A549 (cell line): ENCODE data around the gene ATXN7L1. TPM values are rescaled to one million over a fixed set of nuclear protein-coding genes. Genes with fewer than 3 reads are reported as not detected.

Experiments
- ATAC-seq, 2 experiments: fragments of 200-7000 bp in 1 of 2; fragments of >200 bp in 1 of 2; cut with Nextera tagmentation in 1 of 2; cut with Tn5 transposase in 1 of 2; 3 replicates each; pipeline versions ENCODE4 v1.8.0 to v1.9.1; 2018 to 2020; ENCODE audit warnings: mild to moderate bottlenecking in 1 of 2, moderate library complexity in 1 of 2
- CTCF ChIA-PET: fragments of 300-600 bp; sonication (Branson Sonifier 250); formaldehyde crosslinking; extraction: SDS; loops from one replicate; lab custom pipeline; 2021; ENCODE audit warnings: antibody characterized with exemption, inconsistent platforms; lab: Yijun Ruan, JAX
- POLR2A ChIA-PET: fragments of 350-600 bp; formaldehyde crosslinking; extraction: SDS; loops from one replicate; lab custom pipeline; 2021; ENCODE audit warnings: antibody characterized with exemption, inconsistent platforms; lab: Yijun Ruan, JAX
- DNase-seq, 2 experiments: peaks; one replicate each; pipeline versions ENCODE4 v3.0.0 to v3.0.0-alpha.2; 2011 to 2016; ENCODE audit warnings: low read depth in 1 of 2, low spot score in 1 of 2
- FAIRE-seq: peaks from 2 replicates; lab custom pipeline; 2011; peaks lifted over from hg19 to GRCh38; lab: Jason Lieb, UNC
- H3K27ac ChIP-seq, 2 experiments: fragments of >200 bp; sonication (Bioruptor Twin); formaldehyde crosslinking; 3 replicates each; pipeline ENCODE4 v1.5.1; 2016 to 2017
- H3K4me1 ChIP-seq: fragments of >200 bp; sonication (Bioruptor Twin); formaldehyde crosslinking; 3 replicates; pipeline ENCODE4 v1.6.1; 2016
- H3K4me2 ChIP-seq: fragments of >200 bp; sonication (Bioruptor Twin); formaldehyde crosslinking; 3 replicates; pipeline ENCODE4 v1.6.1; 2016
- H3K4me3 ChIP-seq: fragments of >200 bp; sonication (Bioruptor Twin); formaldehyde crosslinking; 3 replicates; pipeline ENCODE4 v1.5.1; 2016
- H3K9me3 ChIP-seq: fragments of >200 bp; sonication (Bioruptor Twin); formaldehyde crosslinking; 3 replicates; pipeline ENCODE4 v1.6.1; 2016
- CBX2 ChIP-seq: fragments of 200-600 bp; sonication (generic); IDR thresholded peaks from 2 replicates; pipeline ENCODE4 v1.6.1; 2016; ENCODE audit warnings: low read depth, mild to moderate bottlenecking, borderline replicate concordance
- CEBPB ChIP-seq, 2 experiments: fragments of >200 bp in 1 of 2; sonication (Bioruptor Twin) in 1 of 2; formaldehyde crosslinking in 1 of 2; IDR thresholded peaks; 2 replicates each; pipeline ENCODE4 v1.6.1; 2012 to 2016
- EHF ChIP-seq: fragments of 250-450 bp; sonication (Bioruptor Pico); IDR thresholded peaks from 2 replicates; pipeline ENCODE4 v1.5.0; 2020; ENCODE audit warnings: mild to moderate bottlenecking
- EP300 ChIP-seq, 2 experiments: fragments of >200 bp; sonication (Bioruptor Twin); formaldehyde crosslinking; IDR thresholded peaks; 2 replicates in 1 of 2; 3 replicates in 1 of 2; pipeline ENCODE4 v1.6.1; 2016 to 2017
- FOSL2 ChIP-seq, 2 experiments: fragments of 450-650 bp in 1 of 2; fragments of >200 bp in 1 of 2; sonication (Bioruptor Twin) in 1 of 2; formaldehyde crosslinking; IDR thresholded peaks; 2 replicates each; pipeline versions ENCODE4 v1.5.0 to v1.6.1; 2016 to 2020; ENCODE audit warnings: mild to moderate bottlenecking in 1 of 2, moderate library complexity in 1 of 2
- GATA3 ChIP-seq: IDR thresholded peaks from 2 replicates; pipeline ENCODE4 v1.6.1; 2012; ENCODE audit warnings: borderline replicate concordance
- HDAC2 ChIP-seq: fragments of 200-600 bp; sonication (generic); IDR thresholded peaks from 2 replicates; pipeline ENCODE4 v1.6.1; 2016
- HEYL ChIP-seq: fragments of 250-450 bp; sonication (Bioruptor Pico); IDR thresholded peaks from 2 replicates; pipeline ENCODE4 v1.8.0; 2021; ENCODE audit warnings: mild to moderate bottlenecking, moderate library complexity
- HOXB13 ChIP-seq: fragments of 250-450 bp; sonication (Bioruptor Pico); IDR thresholded peaks from 2 replicates; pipeline ENCODE4 v1.5.0; 2020; ENCODE audit warnings: low read depth, mild to moderate bottlenecking, moderate library complexity
- HOXB5 ChIP-seq: fragments of 250-450 bp; sonication (Bioruptor Pico); IDR thresholded peaks from 2 replicates; pipeline ENCODE4 v1.5.0; 2020; ENCODE audit warnings: mild to moderate bottlenecking, moderate library complexity
- JUNB ChIP-seq: fragments of >200 bp; sonication (Bioruptor Twin); formaldehyde crosslinking; IDR thresholded peaks from 2 replicates; pipeline ENCODE4 v1.6.1; 2016
- MAFK ChIP-seq: fragments of 450-650 bp; IDR thresholded peaks from 2 replicates; pipeline ENCODE4 v1.6.1; 2014; ENCODE audit not compliant: partially characterized antibody
- NFE2L2 ChIP-seq: fragments of 150-350 bp; conservative IDR thresholded peaks from 2 replicates; pipeline ENCODE4 v1.6.1; 2014; ENCODE audit warnings: low read length
- NR3C1 ChIP-seq: fragments of >200 bp; sonication (Bioruptor Twin); formaldehyde crosslinking; IDR thresholded peaks from 3 replicates; pipeline ENCODE4 v1.6.1; 2017
- POLR2AphosphoS2 ChIP-seq: conservative IDR thresholded peaks from 2 replicates; pipeline ENCODE4 v1.6.1; 2012; ENCODE audit warnings: low read length, improper control_type of control experiment, inconsistent platforms
- RAD21 ChIP-seq, 2 experiments: fragments of >200 bp in 1 of 2; sonication (Bioruptor Twin) in 1 of 2; formaldehyde crosslinking in 1 of 2; IDR thresholded peaks in 1 of 2; conservative IDR thresholded peaks in 1 of 2; 2 replicates in 1 of 2; 3 replicates in 1 of 2; pipeline ENCODE4 v1.6.1; 2012 to 2018; ENCODE audit warnings: inconsistent platforms in 1 of 2
- RCOR1 ChIP-seq: fragments of 150-350 bp; IDR thresholded peaks from 2 replicates; pipeline ENCODE4 v1.6.1; 2014; ENCODE audit warnings: antibody characterized with exemption, low read length, low read depth
- WGBS: methylation state at CpG from one replicate; pipeline ENCODE4 v1.1.6; 2017; ENCODE audit errors: missing lambda C conversion rate; 5-methylcytosine and 5-hydroxymethylcytosine counted together
- polyA plus RNA-seq, 4 experiments: library from polyadenylated mRNA; depleted of rRNA in 3 of 4; stranded (reverse); fragments of >200 nt; fragmentation: RNase III in 1 of 4; extraction: RNeasy Plus Mini Kit Qiagen cat#74134 plus additional on column Dnase treatment in 1 of 4; gene quantifications; 2 replicates in 3 of 4; 3 replicates in 1 of 4; pipeline ENCODE4 v1.2.3, GENCODE V29; 2011 to 2017
- TF ChIP-seq, protein P1 (sequence below): IDR thresholded peaks from 2 replicates; pipeline ENCODE4 v1.6.1; 2012; ENCODE audit warnings: low read depth, borderline replicate concordance
- TF ChIP-seq, protein P2 (sequence below): IDR thresholded peaks from 2 replicates; pipeline ENCODE4 v1.6.1; 2012
- TF ChIP-seq, protein P3 (sequence below): fragments of 250-450 bp; sonication (Bioruptor Pico); IDR thresholded peaks from 2 replicates; pipeline ENCODE4 v1.5.0; 2020; ENCODE audit warnings: low read depth, mild to moderate bottlenecking, moderate library complexity
- TF ChIP-seq, protein P4 (sequence below): fragments of 150-350 bp; IDR thresholded peaks from 2 replicates; pipeline ENCODE4 v1.6.1; 2014; ENCODE audit warnings: low read depth, mild to moderate bottlenecking, low read length
- TF ChIP-seq, protein P5 (sequence below): fragments of >200 bp; sonication (Bioruptor Twin); formaldehyde crosslinking; IDR thresholded peaks from 2 replicates; pipeline ENCODE4 v1.6.1; 2016

Gene ATXN7L1
- polyA plus RNA-seq, 2 of the 4 experiments (the other 2 are of a cell fraction) = 4.5 to 5.7 TPM

DNA sequence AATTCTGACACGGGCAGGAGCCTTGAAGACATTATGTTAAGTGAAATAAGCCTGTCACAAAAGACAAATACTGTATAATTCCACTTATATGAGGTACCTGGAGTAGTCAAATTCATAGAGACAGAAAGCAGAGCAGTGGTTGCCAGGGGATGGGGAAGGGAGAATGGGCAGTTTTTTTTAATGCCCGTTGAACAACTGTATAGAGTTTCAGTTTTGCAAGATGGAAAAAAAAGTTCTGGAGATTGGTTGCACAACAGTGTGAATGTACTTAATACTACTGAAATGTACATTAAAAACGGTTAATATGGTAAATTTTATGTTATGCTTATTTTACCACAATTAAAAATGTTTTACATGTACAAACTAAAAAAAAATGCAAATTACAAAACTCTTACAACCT, 231.5 kb downstream of the ATXN7L1 start:
- ChIA-PET CTCF (interaction anchor here (1.9 to 2.5 kb wide), 2 partner anchors 12 to 397 kb away, joined by 7 to 9 read pairs; no protein-coding TSS in a partner anchor), POLR2A (no interaction called here)
- peaks cover 26% of the 10 kb centered on the region for H3K4me1 ChIP-seq
- WGBS = 61% methylated on average over 3 of the region's 3 CpGs
- H3K4me2 ChIP-seq = no peak overlapping the region
- FAIRE-seq (peak; percentile 51), ATAC-seq (no peak), DNase-seq (no peak)
- TF ChIP-seq, protein P1, sequence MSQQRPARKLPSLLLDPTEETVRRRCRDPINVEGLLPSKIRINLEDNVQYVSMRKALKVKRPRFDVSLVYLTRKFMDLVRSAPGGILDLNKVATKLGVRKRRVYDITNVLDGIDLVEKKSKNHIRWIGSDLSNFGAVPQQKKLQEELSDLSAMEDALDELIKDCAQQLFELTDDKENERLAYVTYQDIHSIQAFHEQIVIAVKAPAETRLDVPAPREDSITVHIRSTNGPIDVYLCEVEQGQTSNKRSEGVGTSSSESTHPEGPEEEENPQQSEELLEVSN = no peak
- TF ChIP-seq, protein P2, sequence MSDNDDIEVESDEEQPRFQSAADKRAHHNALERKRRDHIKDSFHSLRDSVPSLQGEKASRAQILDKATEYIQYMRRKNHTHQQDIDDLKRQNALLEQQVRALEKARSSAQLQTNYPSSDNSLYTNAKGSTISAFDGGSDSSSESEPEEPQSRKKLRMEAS = no peak
- no peak for TF ChIP-seq CBX2
- TF ChIP-seq, protein P3, sequence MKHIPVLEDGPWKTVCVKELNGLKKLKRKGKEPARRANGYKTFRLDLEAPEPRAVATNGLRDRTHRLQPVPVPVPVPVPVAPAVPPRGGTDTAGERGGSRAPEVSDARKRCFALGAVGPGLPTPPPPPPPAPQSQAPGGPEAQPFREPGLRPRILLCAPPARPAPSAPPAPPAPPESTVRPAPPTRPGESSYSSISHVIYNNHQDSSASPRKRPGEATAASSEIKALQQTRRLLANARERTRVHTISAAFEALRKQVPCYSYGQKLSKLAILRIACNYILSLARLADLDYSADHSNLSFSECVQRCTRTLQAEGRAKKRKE = no peak
- no peak for TF ChIP-seq CEBPB (IDR thresholded peaks at IDR 0.05)
- TF ChIP-seq FOSL2 (IDR thresholded peaks at IDR 0.05) = no peak
- no peak for TF ChIP-seq FOSL2 (CRISPR knock-in tag; IDR thresholded peaks at IDR 0.05)
- no peak for TF ChIP-seq RAD21 (conservative IDR thresholded peaks at IDR 0.05 in 1 of 2, IDR thresholded peaks at IDR 0.05 in 1 of 2)
- no peaks in the 10 kb centered on the region for H3K9me3 ChIP-seq
- H3K27ac ChIP-seq = no peak overlapping the region
- H3K4me3 ChIP-seq = no peak overlapping the region

DNA sequence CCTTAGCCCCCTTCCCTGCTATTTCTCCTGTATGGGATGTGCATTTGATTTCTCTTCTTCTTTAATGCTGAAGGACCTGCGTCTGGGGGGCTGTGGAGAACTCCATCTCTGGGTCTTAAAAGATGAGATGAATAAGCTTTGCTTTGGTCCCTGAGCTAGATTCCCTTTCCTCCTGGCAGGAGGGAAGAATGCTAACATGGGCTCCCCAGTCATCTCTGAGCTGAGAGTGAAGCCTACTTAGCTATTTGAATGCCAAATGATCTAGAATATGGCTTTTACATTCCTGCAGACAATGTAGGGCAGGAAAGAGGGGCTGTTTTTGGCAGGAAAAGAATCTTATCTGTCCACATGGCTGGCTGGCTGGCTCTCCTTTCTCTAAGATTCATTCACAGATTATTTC, 232.5 kb downstream of the ATXN7L1 start:
- ATAC-seq (no peak), DNase-seq (no peak), FAIRE-seq (no peak)
- Histone ChIP-seq H3K9me3 (no peaks in the 10 kb centered on the region), H3K4me3 (no peak overlapping the region), H3K27ac (no peak overlapping the region), H3K4me2 (no peak overlapping the region), H3K4me1 (peaks cover 15% of the 10 kb centered on the region)
- 88% methylated on average over 1 of the region's 1 CpG for whole genome bisulfite sequencing
- TF ChIP-seq CEBPB (IDR thresholded peaks at IDR 0.05) = no peak
- no peak for TF ChIP-seq GATA3
- TF ChIP-seq, protein P1 = no peak
- TF ChIP-seq NFE2L2 = no peak
- TF ChIP-seq HOXB5 (CRISPR knock-in tag) = no peak
- TF ChIP-seq RAD21 (conservative IDR thresholded peaks at IDR 0.05 in 1 of 2, IDR thresholded peaks at IDR 0.05 in 1 of 2) = no peak
- no peak for TF ChIP-seq EP300 (IDR thresholded peaks at IDR 0.05)
- TF ChIP-seq, protein P4, sequence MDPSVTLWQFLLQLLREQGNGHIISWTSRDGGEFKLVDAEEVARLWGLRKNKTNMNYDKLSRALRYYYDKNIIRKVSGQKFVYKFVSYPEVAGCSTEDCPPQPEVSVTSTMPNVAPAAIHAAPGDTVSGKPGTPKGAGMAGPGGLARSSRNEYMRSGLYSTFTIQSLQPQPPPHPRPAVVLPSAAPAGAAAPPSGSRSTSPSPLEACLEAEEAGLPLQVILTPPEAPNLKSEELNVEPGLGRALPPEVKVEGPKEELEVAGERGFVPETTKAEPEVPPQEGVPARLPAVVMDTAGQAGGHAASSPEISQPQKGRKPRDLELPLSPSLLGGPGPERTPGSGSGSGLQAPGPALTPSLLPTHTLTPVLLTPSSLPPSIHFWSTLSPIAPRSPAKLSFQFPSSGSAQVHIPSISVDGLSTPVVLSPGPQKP = no peak
- no peak for TF ChIP-seq JUNB
- no peak for TF ChIP-seq HEYL (CRISPR knock-in tag)
- TF ChIP-seq HOXB13 (CRISPR knock-in tag) = no peak
- TF ChIP-seq, protein P5, sequence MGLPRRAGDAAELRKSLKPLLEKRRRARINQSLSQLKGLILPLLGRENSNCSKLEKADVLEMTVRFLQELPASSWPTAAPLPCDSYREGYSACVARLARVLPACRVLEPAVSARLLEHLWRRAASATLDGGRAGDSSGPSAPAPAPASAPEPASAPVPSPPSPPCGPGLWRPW = no peak
- no peak for TF ChIP-seq MAFK
- TF ChIP-seq RCOR1 = no peak
- TF ChIP-seq HDAC2 = no peak
- no peak for TF ChIP-seq NR3C1
- no peak for TF ChIP-seq POLR2AphosphoS2
- no peak for TF ChIP-seq EHF (CRISPR knock-in tag)
- ChIA-PET CTCF (interaction anchor here (0.9 to 2.5 kb wide), 6 partner anchors 8 to 399 kb away, joined by 3 to 10 read pairs (median 5); no protein-coding TSS in a partner anchor), POLR2A (no interaction called here)
